ENCODE data around the gene SNX3.

GRCh38 chr6:108163267-108163643 is 97.6 kb downstream of the SNX3 start:
- no peak for TF ChIP-seq ZNF8 (CRISPR knock-in tag; IDR thresholded peaks at IDR 0.05)
- no peak for TF ChIP-seq CREB5 (CRISPR knock-in tag; IDR thresholded peaks at IDR 0.05; ENCODE audit: low read depth)
- TF ChIP-seq OSR1 (CRISPR knock-in tag; IDR thresholded peaks at IDR 0.05), result no peak
- no peak for TF ChIP-seq ZFP30 (CRISPR knock-in tag; IDR thresholded peaks at IDR 0.05)
- no peak for TF ChIP-seq TCF4 (CRISPR knock-in tag; IDR thresholded peaks at IDR 0.05; ENCODE audit: borderline replicate concordance)
- TF ChIP-seq ARNTL (CRISPR knock-in tag; IDR thresholded peaks at IDR 0.05; ENCODE audit: borderline replicate concordance, low read depth), result no peak
- no peak for TF ChIP-seq ESRRG (CRISPR knock-in tag; IDR thresholded peaks at IDR 0.05)
- TF ChIP-seq POU6F1 (CRISPR knock-in tag; IDR thresholded peaks at IDR 0.05; ENCODE audit: borderline replicate concordance, low read depth), result no peak
- TF ChIP-seq ZNF565 (CRISPR knock-in tag; conservative IDR thresholded peaks at IDR 0.05; ENCODE audit: low read depth), result no peak
- no peak for TF ChIP-seq GLIS3 (CRISPR knock-in tag; IDR thresholded peaks at IDR 0.05)

Data from SK-N-SH treated with all-trans-retinoic acid at 6 μM for 48 hours (cell line).